HEK293T (cell line): ENCODE data around the gene FARP1.

Experiments
- FOXA1 ChIP-seq: fragments of 450-650 bp; IDR thresholded peaks from 2 replicates; pipeline ENCODE4 v1.6.1; 2016; ENCODE audit warnings: mild to moderate bottlenecking
- FOXK2 ChIP-seq: fragments of 450-650 bp; IDR thresholded peaks from 2 replicates; pipeline ENCODE4 v1.6.1; 2016; ENCODE audit warnings: mild to moderate bottlenecking
- FOXM1 ChIP-seq: fragments of 450-650 bp; IDR thresholded peaks from 2 replicates; pipeline ENCODE4 v1.6.1; 2017; ENCODE audit warnings: mild to moderate bottlenecking, borderline replicate concordance
- HDGF ChIP-seq: fragments of 450-650 bp; IDR thresholded peaks from 2 replicates; pipeline ENCODE4 v1.6.1; 2017; ENCODE audit warnings: antibody characterized with exemption, borderline replicate concordance
- L3MBTL2 ChIP-seq: fragments of 450-650 bp; conservative IDR thresholded peaks from 2 replicates; pipeline ENCODE4 v1.6.1; 2016; ENCODE audit warnings: mild to moderate bottlenecking
- TARDBP ChIP-seq: fragments of 450-650 bp; IDR thresholded peaks from 2 replicates; pipeline ENCODE4 v1.6.1; 2016

DNA sequence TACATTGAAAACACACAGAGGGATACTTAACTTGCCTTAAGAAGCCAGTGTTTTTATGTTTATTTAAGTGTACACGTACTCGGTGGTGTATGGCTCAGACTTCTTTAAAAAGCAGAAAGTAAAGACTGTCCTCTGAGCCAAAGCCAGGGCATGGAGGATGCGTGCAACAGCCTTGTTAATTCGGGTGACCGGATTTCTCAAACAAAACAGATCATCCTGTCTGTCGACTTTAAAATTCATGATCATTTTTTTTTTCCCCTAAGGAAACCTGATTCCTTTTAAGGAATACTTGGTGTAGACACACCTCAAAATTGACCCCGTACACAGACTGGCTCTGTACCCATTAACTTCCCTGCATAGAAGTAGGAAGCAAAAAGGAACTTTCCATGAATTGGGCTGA, 158.8 kb downstream of the FARP1 start:
- TF ChIP-seq TARDBP (no peak), HDGF (no peak), FOXA1 (no peak), L3MBTL2 (no peak), FOXM1 (no peak), FOXK2 (no peak)
